Stimulated activated CD8-positive, alpha-beta memory T cell treated with anti-CD3 and anti-CD28 coated beads, Interleukin-15, amount 100 ng/mL, for 48 hours (primary cell): ENCODE data around the gene UBE2L5.

Experiments
- DNase-seq, 2 donors: peaks; one replicate each; pipeline ENCODE4 v3.0.0-alpha.2; 2020; ENCODE audit warnings: low read depth in 2 of 2

UBE2L5 gene

GRCh38 chr13:30422054-30422839 is at the start of gene UBE2L5:
TSS of gene UBE2L5 (plus strand) at chr13:30422493. CDS start at chr13:30427991, 5,498 bp downstream.
- DNase-seq = peak; percentile 49 to 55

GRCh38 chr13:30373727-30374126 is 48.6 kb upstream of the UBE2L5 start:
- DNase-seq = peak; percentile 28 to 31

- no peak for DNase-seq
These were observed 46.9 kb upstream of the UBE2L5 start for GRCh38 chr13:30375265-30375835.

- DNase-seq = peak; percentile 44 to 47
These were observed 45.6 kb upstream of the UBE2L5 start for GRCh38 chr13:30376426-30377311.

GRCh38 chr13:30377312-30377685 is 45.0 kb upstream of the UBE2L5 start:
- no peak for DNase-seq

- DNase-seq = no peak
These were observed 44.1 kb upstream of the UBE2L5 start for GRCh38 chr13:30378191-30378590.

GRCh38 chr13:30381049-30381448 is 41.2 kb upstream of the UBE2L5 start:
- DNase-seq = no peak

- no peak for DNase-seq
These were observed 39.3 kb upstream of the UBE2L5 start for GRCh38 chr13:30382836-30383525.

- DNase-seq = no peak
These were observed 33.6 kb upstream of the UBE2L5 start for GRCh38 chr13:30388406-30389283.

- DNase-seq = no peak
These were observed 30.2 kb upstream of the UBE2L5 start for GRCh38 chr13:30391956-30392680.

- no peak for DNase-seq
These were observed 29.6 kb upstream of the UBE2L5 start for GRCh38 chr13:30392681-30393045.

GRCh38 chr13:30394751-30395191 is 27.5 kb upstream of the UBE2L5 start:
- DNase-seq = no peak

GRCh38 chr13:30395192-30396158 is 26.8 kb upstream of the UBE2L5 start:
- peak; percentile 43 to 48 for DNase-seq

GRCh38 chr13:30396434-30397075 is 25.7 kb upstream of the UBE2L5 start:
- no peak for DNase-seq

- DNase-seq = no peak
These were observed 23.7 kb upstream of the UBE2L5 start for GRCh38 chr13:30398601-30399072.

- no peak for DNase-seq
These were observed 21.9 kb upstream of the UBE2L5 start for GRCh38 chr13:30400376-30400775.

GRCh38 chr13:30401347-30401746 is 20.9 kb upstream of the UBE2L5 start:
- DNase-seq = no peak

- no peak for DNase-seq
These were observed 18.8 kb upstream of the UBE2L5 start for GRCh38 chr13:30403456-30403855.
